ENCODE results near the gene ACVR1C. TPM values are rescaled to one million over a fixed set of nuclear protein-coding genes. Genes with fewer than 3 reads are reported as not detected.

The ACVR1C gene
- total RNA-seq, 2 donors from 2014 or later: 0.41 TPM; not detected in 1

DNA sequence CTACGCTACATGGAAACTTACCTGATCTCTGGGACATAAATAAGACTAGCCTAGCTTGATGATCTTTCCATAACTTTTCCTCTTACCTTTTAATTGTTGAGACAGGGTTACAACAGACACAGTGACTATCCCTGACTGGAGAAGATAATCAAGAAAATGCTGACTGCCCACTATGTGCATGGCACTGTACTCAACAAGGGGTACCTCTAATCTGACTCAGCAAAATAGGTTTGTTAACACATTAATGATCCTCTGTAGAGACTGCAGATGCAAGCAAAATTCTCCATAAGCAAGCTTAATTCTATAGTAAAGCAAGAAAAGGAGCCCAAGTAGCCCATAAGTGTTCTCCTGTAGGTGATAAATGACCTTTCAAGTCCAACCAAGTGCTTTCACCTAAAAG, 25.5 kb downstream of the ACVR1C start:
- Histone ChIP-seq H3K27me3 (replicated peaks; ENCODE audit: insufficient read depth) (no peaks in the 10 kb centered on the region), H3K4me3 (no peak overlapping the region), H3K9me3 (no peaks in the 10 kb centered on the region), H3K36me3 (no peaks in the 10 kb centered on the region), H3K27ac (no peak overlapping the region), H3K4me1 (ENCODE audit: control insufficient read depth in 1 of 2, low read depth in 2 of 2) (no peaks in the 10 kb centered on the region)
- ATAC-seq (ENCODE audit: insufficient number of reproducible peaks, low FRiP score, low read depth) (no peak), DNase-seq (ENCODE audit: low spot score) (no peak)
- TF ChIP-seq, protein P1, sequence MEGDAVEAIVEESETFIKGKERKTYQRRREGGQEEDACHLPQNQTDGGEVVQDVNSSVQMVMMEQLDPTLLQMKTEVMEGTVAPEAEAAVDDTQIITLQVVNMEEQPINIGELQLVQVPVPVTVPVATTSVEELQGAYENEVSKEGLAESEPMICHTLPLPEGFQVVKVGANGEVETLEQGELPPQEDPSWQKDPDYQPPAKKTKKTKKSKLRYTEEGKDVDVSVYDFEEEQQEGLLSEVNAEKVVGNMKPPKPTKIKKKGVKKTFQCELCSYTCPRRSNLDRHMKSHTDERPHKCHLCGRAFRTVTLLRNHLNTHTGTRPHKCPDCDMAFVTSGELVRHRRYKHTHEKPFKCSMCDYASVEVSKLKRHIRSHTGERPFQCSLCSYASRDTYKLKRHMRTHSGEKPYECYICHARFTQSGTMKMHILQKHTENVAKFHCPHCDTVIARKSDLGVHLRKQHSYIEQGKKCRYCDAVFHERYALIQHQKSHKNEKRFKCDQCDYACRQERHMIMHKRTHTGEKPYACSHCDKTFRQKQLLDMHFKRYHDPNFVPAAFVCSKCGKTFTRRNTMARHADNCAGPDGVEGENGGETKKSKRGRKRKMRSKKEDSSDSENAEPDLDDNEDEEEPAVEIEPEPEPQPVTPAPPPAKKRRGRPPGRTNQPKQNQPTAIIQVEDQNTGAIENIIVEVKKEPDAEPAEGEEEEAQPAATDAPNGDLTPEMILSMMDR (IDR thresholded peaks at IDR 0.05): no peak

GRCh38 chr2:157601807-157602206, 26.9 kb downstream of the ACVR1C start:
- H3K36me3 ChIP-seq: no peaks in the 10 kb centered on the region
- DNase-seq (ENCODE audit: low spot score) (no peak), ATAC-seq (ENCODE audit: insufficient number of reproducible peaks, low FRiP score, low read depth) (no peak)
- H3K4me3 ChIP-seq: no peak overlapping the region
- TF ChIP-seq, protein P1 (IDR thresholded peaks at IDR 0.05): no peak
- no peaks in the 10 kb centered on the region for H3K27me3 ChIP-seq (replicated peaks; ENCODE audit: insufficient read depth)
- H3K9me3 ChIP-seq: no peaks in the 10 kb centered on the region
- no peak overlapping the region for H3K27ac ChIP-seq
- no peaks in the 10 kb centered on the region for H3K4me1 ChIP-seq (ENCODE audit: control insufficient read depth in 1 of 2, low read depth in 2 of 2)

DNA sequence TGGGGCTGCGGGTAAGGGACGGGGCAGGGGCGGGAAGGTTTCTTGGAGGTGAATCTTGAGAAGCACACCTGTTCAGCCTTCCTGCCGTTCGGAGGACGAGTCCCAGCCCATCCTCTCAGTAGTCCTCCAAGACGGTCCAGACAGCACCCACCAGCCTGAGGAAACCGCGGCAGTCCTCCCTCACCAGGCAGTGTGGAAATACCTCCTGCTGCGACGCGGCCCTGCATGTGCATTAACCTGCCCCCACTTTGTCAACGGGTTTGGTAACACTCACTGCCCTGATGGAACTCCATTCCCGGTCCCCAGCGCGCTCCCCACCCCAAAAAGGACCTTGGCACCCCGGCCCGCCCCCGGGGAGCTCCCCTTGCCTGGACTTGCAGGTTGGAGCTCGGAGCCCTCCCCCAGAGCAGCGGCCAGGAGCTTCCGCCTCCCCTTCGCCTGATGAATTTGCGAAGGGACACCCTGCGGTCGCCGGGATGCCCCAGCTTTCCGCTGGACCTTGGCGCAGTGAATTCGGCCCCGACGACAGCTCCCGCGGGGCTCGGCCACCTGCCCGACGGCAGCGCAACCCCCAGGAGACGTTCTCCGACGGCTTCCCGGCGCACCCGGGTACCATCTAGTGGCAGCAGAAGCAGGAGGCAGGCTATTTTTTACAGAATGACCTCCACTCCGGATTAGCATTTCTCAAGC, 31.5 kb downstream of the ACVR1C start:
- ATAC-seq (ENCODE audit: insufficient number of reproducible peaks, low FRiP score, low read depth): no peak
- H3K27ac ChIP-seq: no peak overlapping the region
- no peaks in the 10 kb centered on the region for H3K27me3 ChIP-seq (replicated peaks; ENCODE audit: insufficient read depth)
- peak overlapping the region; percentile 27 for H3K4me3 ChIP-seq
- no peak for DNase-seq (ENCODE audit: low spot score)
- TF ChIP-seq, protein P1 (IDR thresholded peaks at IDR 0.05): no peak
- no peaks in the 10 kb centered on the region for H3K36me3 ChIP-seq
- H3K4me1 ChIP-seq (ENCODE audit: control insufficient read depth in 1 of 2, low read depth in 2 of 2): no peaks in the 10 kb centered on the region
- no peaks in the 10 kb centered on the region for H3K9me3 ChIP-seq

DNA sequence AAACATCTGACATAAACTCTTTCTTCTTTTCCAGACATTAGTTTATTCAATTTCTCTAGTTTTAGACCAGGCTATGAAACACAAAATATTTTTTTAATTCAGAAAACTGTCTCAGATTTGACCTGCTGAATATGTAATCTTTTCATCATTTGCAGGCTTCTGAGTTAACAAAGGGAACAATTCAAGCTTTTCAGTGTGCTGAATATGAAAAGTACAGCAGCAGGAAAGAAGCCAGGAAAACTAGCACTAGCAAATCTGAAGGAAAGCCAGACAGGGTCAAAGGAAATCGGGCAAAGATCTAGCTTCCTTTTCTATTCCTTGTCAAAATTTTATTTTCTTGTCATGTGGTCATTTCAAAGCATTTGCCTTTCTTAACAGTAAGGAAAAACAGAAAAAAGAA, 35.3 kb downstream of the ACVR1C start:
- Histone ChIP-seq H3K9me3 (no peaks in the 10 kb centered on the region), H3K27ac (no peak overlapping the region), H3K4me3 (no peak overlapping the region), H3K4me1 (ENCODE audit: control insufficient read depth in 1 of 2, low read depth in 2 of 2) (no peaks in the 10 kb centered on the region), H3K27me3 (replicated peaks; ENCODE audit: insufficient read depth) (no peaks in the 10 kb centered on the region), H3K36me3 (no peaks in the 10 kb centered on the region)
- ATAC-seq (ENCODE audit: insufficient number of reproducible peaks, low FRiP score, low read depth) (no peak), DNase-seq (ENCODE audit: low spot score) (no peak)
- TF ChIP-seq, protein P1 (IDR thresholded peaks at IDR 0.05): no peak

GRCh38 chr2:157592948-157593347, 35.7 kb downstream of the ACVR1C start:
- H3K4me1 ChIP-seq (ENCODE audit: control insufficient read depth in 1 of 2, low read depth in 2 of 2): no peaks in the 10 kb centered on the region
- ATAC-seq (ENCODE audit: insufficient number of reproducible peaks, low FRiP score, low read depth) (no peak), DNase-seq (ENCODE audit: low spot score) (no peak)
- no peaks in the 10 kb centered on the region for H3K27me3 ChIP-seq (replicated peaks; ENCODE audit: insufficient read depth)
- no peak overlapping the region for H3K27ac ChIP-seq
- TF ChIP-seq, protein P1 (IDR thresholded peaks at IDR 0.05): no peak
- no peak overlapping the region for H3K4me3 ChIP-seq
- H3K9me3 ChIP-seq: no peaks in the 10 kb centered on the region
- no peaks in the 10 kb centered on the region for H3K36me3 ChIP-seq

Data from thoracic aorta (tissue), 2 donors.